OCI-LY1 (cell line): ENCODE data around the gene ERMAP.

Source experiments
- EZH2 ChIP-seq: fragments of 200-600 bp; sonication (generic), shearing (Covaris generic); IDR thresholded peaks from 2 replicates; pipeline ENCODE4 v1.8.0; 2017; ENCODE audit warnings: borderline replicate concordance, mixed run types, mild to moderate bottlenecking, antibody characterized with exemption, low read length, moderate library complexity, mixed read lengths
- TF ChIP-seq, protein P1 (sequence below): fragments of 200-600 bp; sonication (generic), shearing (Covaris generic); IDR thresholded peaks from 2 replicates; pipeline ENCODE4 v1.5.1; 2017; ENCODE audit warnings: mild to moderate bottlenecking, antibody characterized with exemption, low read length, moderate library complexity, mixed read lengths

DNA sequence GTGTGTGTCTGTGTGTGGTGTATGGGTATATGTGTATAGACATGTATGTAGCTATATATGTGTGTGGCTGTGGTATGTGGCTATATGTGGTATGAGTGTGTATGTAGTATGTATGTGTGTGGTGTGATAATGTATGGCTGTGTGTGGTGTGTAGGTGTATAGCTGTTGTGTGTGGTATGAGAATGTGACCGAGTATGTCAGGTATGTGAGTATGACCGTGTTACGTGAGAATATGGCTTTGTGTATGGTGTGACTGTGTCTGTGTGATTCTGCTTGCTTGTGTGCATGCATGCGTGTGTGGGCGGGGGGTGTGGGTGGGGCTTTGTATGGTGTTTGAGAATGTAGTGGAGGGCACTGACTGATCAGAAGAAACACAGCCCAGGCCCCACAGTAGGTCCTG, 33.0 kb downstream of the ERMAP start:
- TF ChIP-seq, protein P1, sequence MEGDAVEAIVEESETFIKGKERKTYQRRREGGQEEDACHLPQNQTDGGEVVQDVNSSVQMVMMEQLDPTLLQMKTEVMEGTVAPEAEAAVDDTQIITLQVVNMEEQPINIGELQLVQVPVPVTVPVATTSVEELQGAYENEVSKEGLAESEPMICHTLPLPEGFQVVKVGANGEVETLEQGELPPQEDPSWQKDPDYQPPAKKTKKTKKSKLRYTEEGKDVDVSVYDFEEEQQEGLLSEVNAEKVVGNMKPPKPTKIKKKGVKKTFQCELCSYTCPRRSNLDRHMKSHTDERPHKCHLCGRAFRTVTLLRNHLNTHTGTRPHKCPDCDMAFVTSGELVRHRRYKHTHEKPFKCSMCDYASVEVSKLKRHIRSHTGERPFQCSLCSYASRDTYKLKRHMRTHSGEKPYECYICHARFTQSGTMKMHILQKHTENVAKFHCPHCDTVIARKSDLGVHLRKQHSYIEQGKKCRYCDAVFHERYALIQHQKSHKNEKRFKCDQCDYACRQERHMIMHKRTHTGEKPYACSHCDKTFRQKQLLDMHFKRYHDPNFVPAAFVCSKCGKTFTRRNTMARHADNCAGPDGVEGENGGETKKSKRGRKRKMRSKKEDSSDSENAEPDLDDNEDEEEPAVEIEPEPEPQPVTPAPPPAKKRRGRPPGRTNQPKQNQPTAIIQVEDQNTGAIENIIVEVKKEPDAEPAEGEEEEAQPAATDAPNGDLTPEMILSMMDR: no peak
- TF ChIP-seq EZH2: no peak
